HepG2 (cell line): ENCODE results near the gene SEMA7A. TPM values are rescaled to one million over a fixed set of nuclear protein-coding genes. Genes with fewer than 3 reads are reported as not detected.

Experiments used
- AKAP8 ChIP-seq: sonication (generic); formaldehyde crosslinking; IDR thresholded peaks from 2 replicates; pipeline ENCODE4 v1.5.1; 2020; ENCODE audit warnings: mild to moderate bottlenecking, missing genetic modification reagents
- CHD2 ChIP-seq: IDR thresholded peaks from 2 replicates; pipeline ENCODE4 v1.6.1; 2011; ENCODE audit warnings: low read depth, low read length, improper control_type of control experiment
- DNMT1 ChIP-seq: sonication (generic); formaldehyde crosslinking; IDR thresholded peaks from 2 replicates; pipeline ENCODE4 v1.5.1; 2020; ENCODE audit warnings: mild to moderate bottlenecking, missing genetic modification reagents
- EHMT2 ChIP-seq: fragments of 200-600 bp; sonication (generic); IDR thresholded peaks from 2 replicates; pipeline ENCODE4 v1.7.0; 2017; ENCODE audit warnings: antibody characterized with exemption, low read depth, low read length, borderline replicate concordance
- GTF2F1 ChIP-seq: fragments of 150-350 bp; IDR thresholded peaks from 2 replicates; pipeline ENCODE4 v1.6.1; 2014; ENCODE audit warnings: low read length
- HES4 ChIP-seq: sonication (generic); formaldehyde crosslinking; IDR thresholded peaks from 2 replicates; pipeline ENCODE4 v1.9.0; 2021; ENCODE audit warnings: mild to moderate bottlenecking, missing genetic modification reagents, borderline replicate concordance
- KLF6 ChIP-seq: IDR thresholded peaks from 2 replicates; pipeline ENCODE4 v1.8.0; 2016; ENCODE audit warnings: missing biosample characterization, missing genetic modification reagents
- MAZ ChIP-seq, 2 experiments: sonication (generic) in 1 of 2; formaldehyde crosslinking in 1 of 2; IDR thresholded peaks; 2 replicates each; pipeline versions ENCODE4 v1.5.0 to v1.6.1; 2012 to 2020; ENCODE audit warnings: low read depth in 2 of 2, mild to moderate bottlenecking in 2 of 2, borderline replicate concordance in 1 of 2, improper control_type of control experiment in 1 of 2, low read length in 1 of 2, missing genetic modification reagents in 1 of 2, moderate library complexity in 1 of 2
- MEIS1 ChIP-seq: sonication (generic); formaldehyde crosslinking; IDR thresholded peaks from 2 replicates; pipeline ENCODE4 v1.9.0; 2021; ENCODE audit warnings: mild to moderate bottlenecking, missing genetic modification reagents, moderate library complexity, borderline replicate concordance
- NCOA5 ChIP-seq: sonication (generic); formaldehyde crosslinking; IDR thresholded peaks from 2 replicates; pipeline ENCODE4 v1.4.0; 2020; ENCODE audit warnings: missing genetic modification reagents
- NFE2L2 ChIP-seq: fragments of 150-350 bp; IDR thresholded peaks from 2 replicates; pipeline ENCODE4 v1.6.1; 2014; ENCODE audit warnings: low read length
- POLR2AphosphoS2 ChIP-seq: IDR thresholded peaks from 2 replicates; pipeline ENCODE4 v1.6.1; 2011; ENCODE audit warnings: low read depth, low read length, improper control_type of control experiment
- RAD21 ChIP-seq: fragments of 450-650 bp; formaldehyde crosslinking; IDR thresholded peaks from 2 replicates; pipeline ENCODE4 v1.5.0; 2020; ENCODE audit warnings: mild to moderate bottlenecking
- ZNF17 ChIP-seq: sonication (generic); formaldehyde crosslinking; IDR thresholded peaks from 2 replicates; pipeline ENCODE4 v1.5.0; 2020; ENCODE audit warnings: mild to moderate bottlenecking, missing genetic modification reagents
- ZNF260 ChIP-seq: sonication (generic); formaldehyde crosslinking; IDR thresholded peaks from 2 replicates; pipeline ENCODE4 v1.4.0; 2020; ENCODE audit warnings: missing genetic modification reagents, low read depth, mild to moderate bottlenecking, borderline replicate concordance
- ZNF326 ChIP-seq: sonication (generic); formaldehyde crosslinking; IDR thresholded peaks from 2 replicates; pipeline ENCODE4 v1.4.0; 2020; ENCODE audit warnings: missing genetic modification reagents, borderline replicate concordance
- ZNF432 ChIP-seq: sonication (generic); formaldehyde crosslinking; IDR thresholded peaks from 2 replicates; pipeline ENCODE4 v1.5.0; 2020; ENCODE audit warnings: missing genetic modification reagents, mild to moderate bottlenecking, borderline replicate concordance
- ZNF670 ChIP-seq: sonication (generic); formaldehyde crosslinking; IDR thresholded peaks from 2 replicates; pipeline ENCODE4 v1.8.0; 2022; ENCODE audit warnings: mild to moderate bottlenecking, missing genetic modification reagents, borderline replicate concordance
- polyA plus RNA-seq, 8 experiments: library from polyadenylated mRNA; depleted of rRNA in 3 of 8; stranded (reverse) in 7 of 8; unstranded in 1 of 8; fragments of >200 nt; fragmentation: Illumina TruSeq in 4 of 8; extraction: Trizol in 4 of 8; gene quantifications; 2 replicates each; pipeline versions ENCODE4 v1.2.1 to v1.2.3, GENCODE V29; 2011 to 2016; ENCODE audit warnings: low read depth in 4 of 8, missing spikeins in 1 of 8, mixed read lengths in 1 of 8; ENCODE audit not compliant: insufficient read depth in 1 of 8
- total RNA-seq, 5 experiments: library from RNA; depleted of rRNA; stranded (reverse); fragments of >200 nt; fragmentation: Illumina TruSeq; extraction: Trizol; gene quantifications; 2 replicates each; pipeline ENCODE4 v1.2.3, GENCODE V29; 2016; ENCODE audit warnings: low read depth in 1 of 5
- TF ChIP-seq, protein P1 (sequence below): IDR thresholded peaks from 2 replicates; pipeline ENCODE4 v1.6.1; 2016; ENCODE audit warnings: low read depth, control low read depth
- TF ChIP-seq, protein P2 (sequence below): sonication (generic); formaldehyde crosslinking; conservative IDR thresholded peaks from 2 replicates; pipeline ENCODE4 v1.4.0; 2020; ENCODE audit warnings: missing genetic modification reagents
- TF ChIP-seq, protein P3 (sequence below): sonication (generic); formaldehyde crosslinking; IDR thresholded peaks from 2 replicates; pipeline ENCODE4 v1.5.0; 2020; ENCODE audit warnings: mild to moderate bottlenecking, missing genetic modification reagents
- TF ChIP-seq, protein P4 (sequence below), 2 experiments: sonication (generic) in 1 of 2; formaldehyde crosslinking in 1 of 2; IDR thresholded peaks; 2 replicates each; pipeline versions ENCODE4 v1.4.0 to v1.6.1; 2018 to 2020; ENCODE audit warnings: missing genetic modification reagents in 2 of 2, borderline replicate concordance in 1 of 2, low read depth in 1 of 2, mild to moderate bottlenecking in 1 of 2, missing biosample characterization in 1 of 2

Gene SEMA7A
- total and polyA plus RNA-seq, 2 of the 13 experiments (the other 11 are each of a cell fraction or from before 2014, with no cell fraction given), result 9.0 to 15.8 TPM

DNA sequence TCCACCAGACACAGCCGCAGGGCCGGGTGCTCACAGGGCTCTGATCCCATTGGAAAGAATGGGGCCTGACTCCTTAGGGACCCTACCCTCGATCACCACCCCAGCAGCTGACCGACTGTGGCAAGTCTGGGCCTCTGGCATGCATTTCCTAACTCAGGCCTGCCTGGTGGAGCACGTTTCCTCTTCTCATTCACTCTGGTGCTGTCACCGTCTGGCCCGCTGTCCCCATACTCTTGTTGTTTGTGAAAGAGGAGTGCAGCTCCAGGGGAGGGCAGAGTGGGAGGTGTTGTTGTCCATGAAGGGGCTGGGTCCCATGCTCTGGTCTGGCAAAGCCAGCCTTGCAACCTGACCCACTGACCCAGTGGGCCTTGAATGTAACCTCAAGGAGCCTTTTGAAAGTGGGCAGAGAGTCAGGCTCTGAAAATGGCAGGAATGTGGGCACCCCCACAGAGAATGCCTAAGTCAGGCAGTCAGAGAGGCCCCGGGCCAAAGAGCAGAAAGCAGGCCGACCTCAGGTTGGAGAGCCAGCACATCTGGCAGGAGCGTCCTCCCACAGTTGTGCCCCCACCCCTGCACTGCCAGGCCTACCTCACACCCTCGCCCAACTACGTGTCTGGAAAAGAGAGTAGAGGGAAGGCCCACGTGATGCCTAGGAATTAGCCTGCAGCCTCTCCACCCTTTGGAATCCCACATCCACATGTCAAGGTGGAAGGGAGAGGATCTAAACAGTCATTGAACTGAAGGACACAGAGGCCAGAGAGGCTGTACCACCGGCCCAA lies 10.9 kb downstream of the SEMA7A start (continued):
- TF ChIP-seq, protein P1, sequence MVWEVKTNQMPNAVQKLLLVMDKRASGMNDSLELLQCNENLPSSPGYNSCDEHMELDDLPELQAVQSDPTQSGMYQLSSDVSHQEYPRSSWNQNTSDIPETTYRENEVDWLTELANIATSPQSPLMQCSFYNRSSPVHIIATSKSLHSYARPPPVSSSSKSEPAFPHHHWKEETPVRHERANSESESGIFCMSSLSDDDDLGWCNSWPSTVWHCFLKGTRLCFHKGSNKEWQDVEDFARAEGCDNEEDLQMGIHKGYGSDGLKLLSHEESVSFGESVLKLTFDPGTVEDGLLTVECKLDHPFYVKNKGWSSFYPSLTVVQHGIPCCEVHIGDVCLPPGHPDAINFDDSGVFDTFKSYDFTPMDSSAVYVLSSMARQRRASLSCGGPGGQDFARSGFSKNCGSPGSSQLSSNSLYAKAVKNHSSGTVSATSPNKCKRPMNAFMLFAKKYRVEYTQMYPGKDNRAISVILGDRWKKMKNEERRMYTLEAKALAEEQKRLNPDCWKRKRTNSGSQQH (CRISPR knock-in tag), result 0 out of 2 replicates have a peak, but pooled peaks have one; percentile 38
- no peak; the same call in 1 of the 2 replicates for TF ChIP-seq RAD21 (CRISPR knock-in tag)
- TF ChIP-seq MEIS1 (CRISPR knock-in tag), result 0 out of 2 replicates have a peak, but pooled peaks have one; percentile 43
- TF ChIP-seq ZNF326 (CRISPR knock-in tag), result no peak
- TF ChIP-seq HES4 (CRISPR knock-in tag), result no peak
- TF ChIP-seq MAZ (IDR thresholded peaks at IDR 0.05; ENCODE audit: borderline replicate concordance, low read depth, low read length), result peak; percentile 63
- TF ChIP-seq MAZ (CRISPR knock-in tag; IDR thresholded peaks at IDR 0.05; ENCODE audit: low read depth), result no peak
- no peak for TF ChIP-seq ZNF670 (CRISPR knock-in tag)
- TF ChIP-seq POLR2AphosphoS2, result no peak
- TF ChIP-seq DNMT1 (CRISPR knock-in tag), result no peak
- TF ChIP-seq EHMT2, result no peak
- TF ChIP-seq ZNF17 (CRISPR knock-in tag), result no peak
- TF ChIP-seq, protein P2, sequence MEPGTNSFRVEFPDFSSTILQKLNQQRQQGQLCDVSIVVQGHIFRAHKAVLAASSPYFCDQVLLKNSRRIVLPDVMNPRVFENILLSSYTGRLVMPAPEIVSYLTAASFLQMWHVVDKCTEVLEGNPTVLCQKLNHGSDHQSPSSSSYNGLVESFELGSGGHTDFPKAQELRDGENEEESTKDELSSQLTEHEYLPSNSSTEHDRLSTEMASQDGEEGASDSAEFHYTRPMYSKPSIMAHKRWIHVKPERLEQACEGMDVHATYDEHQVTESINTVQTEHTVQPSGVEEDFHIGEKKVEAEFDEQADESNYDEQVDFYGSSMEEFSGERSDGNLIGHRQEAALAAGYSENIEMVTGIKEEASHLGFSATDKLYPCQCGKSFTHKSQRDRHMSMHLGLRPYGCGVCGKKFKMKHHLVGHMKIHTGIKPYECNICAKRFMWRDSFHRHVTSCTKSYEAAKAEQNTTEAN (CRISPR knock-in tag), result 0 out of 2 replicates have a peak, but pooled peaks have one; percentile 50
- TF ChIP-seq, protein P3, sequence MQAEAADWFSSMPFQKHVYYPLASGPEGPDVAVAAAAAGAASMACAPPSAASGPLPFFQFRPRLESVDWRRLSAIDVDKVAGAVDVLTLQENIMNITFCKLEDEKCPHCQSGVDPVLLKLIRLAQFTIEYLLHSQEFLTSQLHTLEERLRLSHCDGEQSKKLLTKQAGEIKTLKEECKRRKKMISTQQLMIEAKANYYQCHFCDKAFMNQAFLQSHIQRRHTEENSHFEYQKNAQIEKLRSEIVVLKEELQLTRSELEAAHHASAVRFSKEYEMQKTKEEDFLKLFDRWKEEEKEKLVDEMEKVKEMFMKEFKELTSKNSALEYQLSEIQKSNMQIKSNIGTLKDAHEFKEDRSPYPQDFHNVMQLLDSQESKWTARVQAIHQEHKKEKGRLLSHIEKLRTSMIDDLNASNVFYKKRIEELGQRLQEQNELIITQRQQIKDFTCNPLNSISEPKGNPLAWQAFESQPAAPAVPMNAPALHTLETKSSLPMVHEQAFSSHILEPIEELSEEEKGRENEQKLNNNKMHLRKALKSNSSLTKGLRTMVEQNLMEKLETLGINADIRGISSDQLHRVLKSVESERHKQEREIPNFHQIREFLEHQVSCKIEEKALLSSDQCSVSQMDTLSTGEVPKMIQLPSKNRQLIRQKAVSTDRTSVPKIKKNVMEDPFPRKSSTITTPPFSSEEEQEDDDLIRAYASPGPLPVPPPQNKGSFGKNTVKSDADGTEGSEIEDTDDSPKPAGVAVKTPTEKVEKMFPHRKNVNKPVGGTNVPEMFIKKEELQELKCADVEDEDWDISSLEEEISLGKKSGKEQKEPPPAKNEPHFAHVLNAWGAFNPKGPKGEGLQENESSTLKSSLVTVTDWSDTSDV (CRISPR knock-in tag), result 0 out of 2 replicates have a peak, but pooled peaks have one; percentile 18
- no peak for TF ChIP-seq ZNF260 (CRISPR knock-in tag)
- no peak for TF ChIP-seq CHD2
- no peak for TF ChIP-seq GTF2F1
- TF ChIP-seq AKAP8 (CRISPR knock-in tag), result no peak
- no peak for TF ChIP-seq NCOA5
- TF ChIP-seq ZNF432 (CRISPR knock-in tag), result no peak
- TF ChIP-seq, protein P4, sequence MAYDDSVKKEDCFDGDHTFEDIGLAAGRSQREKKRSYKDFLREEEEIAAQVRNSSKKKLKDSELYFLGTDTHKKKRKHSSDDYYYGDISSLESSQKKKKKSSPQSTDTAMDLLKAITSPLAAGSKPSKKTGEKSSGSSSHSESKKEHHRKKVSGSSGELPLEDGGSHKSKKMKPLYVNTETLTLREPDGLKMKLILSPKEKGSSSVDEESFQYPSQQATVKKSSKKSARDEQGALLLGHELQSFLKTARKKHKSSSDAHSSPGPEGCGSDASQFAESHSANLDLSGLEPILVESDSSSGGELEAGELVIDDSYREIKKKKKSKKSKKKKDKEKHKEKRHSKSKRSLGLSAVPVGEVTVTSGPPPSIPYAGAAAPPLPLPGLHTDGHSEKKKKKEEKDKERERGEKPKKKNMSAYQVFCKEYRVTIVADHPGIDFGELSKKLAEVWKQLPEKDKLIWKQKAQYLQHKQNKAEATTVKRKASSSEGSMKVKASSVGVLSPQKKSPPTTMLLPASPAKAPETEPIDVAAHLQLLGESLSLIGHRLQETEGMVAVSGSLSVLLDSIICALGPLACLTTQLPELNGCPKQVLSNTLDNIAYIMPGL (CRISPR knock-in tag; IDR thresholded peaks at IDR 0.05; ENCODE audit: borderline replicate concordance in 1 of 2, low read depth in 1 of 2), result 0 out of 4 replicates have a peak, but pooled peaks of 1 of the 2 experiments have one; percentile 31
- no peak for TF ChIP-seq KLF6 (CRISPR knock-in tag)
- TF ChIP-seq NFE2L2, result no peak
